Esophagus muscularis mucosa (tissue), 4 donors: ENCODE data around the gene LYPLAL1. TPM values are rescaled to one million over a fixed set of nuclear protein-coding genes. Genes with fewer than 3 reads are reported as not detected.

ENCODE experiments used
- DNase-seq: peaks from one replicate; pipeline ENCODE4 v3.0.0-alpha.2; 2017; ENCODE audit errors: extremely low spot score
- H3K27ac ChIP-seq, 4 donors: fragments of 200-600 bp; sonication (generic); replicated peaks in 1 of 4; 1 replicate in 3 of 4; 2 replicates in 1 of 4; pipeline ENCODE4 v1.5.1; 2016 to 2019; ENCODE audit warnings: mild to moderate bottlenecking in 1 of 4
- H3K27me3 ChIP-seq, 4 donors: fragments of 200-600 bp; sonication (generic); one replicate each; pipeline versions ENCODE4 v1.5.1 to v1.6.0; 2016 to 2019
- H3K36me3 ChIP-seq, 4 donors: fragments of 200-600 bp; sonication (generic); one replicate each; pipeline ENCODE4 v1.5.1; 2016 to 2019
- H3K4me1 ChIP-seq, 4 donors: fragments of 200-600 bp; sonication (generic); one replicate each; pipeline ENCODE4 v1.5.1; 2016 to 2019
- H3K4me3 ChIP-seq, 4 donors: fragments of 200-600 bp; sonication (generic); 1 replicate in 2 of 4; 2 replicates in 2 of 4; pipeline ENCODE4 v1.5.1; 2016 to 2019; ENCODE audit warnings: mild to moderate bottlenecking in 4 of 4, moderate library complexity in 1 of 4
- H3K9me3 ChIP-seq, 4 donors: fragments of 200-600 bp; sonication (generic); 1 replicate in 3 of 4; 2 replicates in 1 of 4; pipeline ENCODE4 v1.5.1; 2016 to 2019
- CTCF ChIP-seq, 3 experiments: fragments of 200-600 bp in 2 of 3; fragments of 450-650 bp in 1 of 3; sonication (generic) in 2 of 3; IDR thresholded peaks; one replicate each; pipeline ENCODE4 v1.5.1; 2017 to 2019; ENCODE audit warnings: antibody characterized with exemption in 3 of 3, mild to moderate bottlenecking in 2 of 3, moderate library complexity in 1 of 3
- EP300 ChIP-seq: sonication (generic); formaldehyde crosslinking; IDR thresholded peaks from one replicate; pipeline ENCODE4 v1.6.1; 2017; ENCODE audit warnings: antibody characterized with exemption
- POLR2A ChIP-seq: fragments of 450-650 bp; IDR thresholded peaks from one replicate; pipeline ENCODE4 v1.6.1; 2017; ENCODE audit warnings: antibody characterized with exemption, moderate library complexity, mild to moderate bottlenecking, low read depth
- POLR2AphosphoS5 ChIP-seq, 2 donors: sonication (generic); formaldehyde crosslinking; IDR thresholded peaks; one replicate each; pipeline ENCODE4 v1.6.1; 2017; ENCODE audit warnings: antibody characterized with exemption in 2 of 2
- WGBS: methylation state at CpG from one replicate; pipeline ENCODE4 v1.1.5; 2018; 5-methylcytosine and 5-hydroxymethylcytosine counted together
- intact Hi-C: fragments of 100-400 bp; cut with DNase I; formaldehyde crosslinking; loops from one replicate; pipeline ENCODE4 v1.15.1; 2023
- total RNA-seq, 4 donors: library from RNA; depleted of rRNA; stranded (reverse); fragments of >200 nt; gene quantifications; one replicate each; pipeline versions ENCODE4 v1.1.0 to v1.2.1, GENCODE V29; 2016

Gene LYPLAL1
- total RNA-seq, 4 donors from 2014 or later = 13.8 to 21.6 (median 16.9) TPM

- H3K4me1 ChIP-seq = no peaks in the 10 kb centered on the region
- TF ChIP-seq EP300 = no peak
- no peak for TF ChIP-seq POLR2AphosphoS5 (IDR thresholded peaks at IDR 0.05)
- no peak for TF ChIP-seq CTCF (IDR thresholded peaks at IDR 0.05)
- TF ChIP-seq POLR2A = no peak
- H3K36me3 ChIP-seq = peaks cover 0 to 26% (median 15%) of the 10 kb centered on the region in 4 donors
- H3K27ac ChIP-seq = no peak overlapping the region
- intact Hi-C loops = no loop called here
- H3K9me3 ChIP-seq = no peaks in the 10 kb centered on the region
- no peaks in the 10 kb centered on the region for H3K27me3 ChIP-seq
- no peak overlapping the region for H3K4me3 ChIP-seq
- no peak for DNase-seq
Measured at GRCh38 chr1:219215477-219215876, 41.8 kb downstream of the LYPLAL1 start.

- TF ChIP-seq EP300 (no peak), POLR2A (no peak), POLR2AphosphoS5 (IDR thresholded peaks at IDR 0.05) (no peak), CTCF (IDR thresholded peaks at IDR 0.05) (no peak)
- WGBS = 84% methylated on average over 3 of the region's 3 CpGs
- Histone ChIP-seq H3K9me3 (no peaks in the 10 kb centered on the region), H3K4me3 (no peak overlapping the region), H3K36me3 (peaks cover 0 to 20% (median 8%) of the 10 kb centered on the region in 4 donors), H3K27ac (no peak overlapping the region), H3K27me3 (no peaks in the 10 kb centered on the region), H3K4me1 (no peaks in the 10 kb centered on the region)
- no peak for DNase-seq
- intact Hi-C loops = no loop called here
Measured at GRCh38 chr1:219220945-219221344, 47.3 kb downstream of the LYPLAL1 start.

DNA sequence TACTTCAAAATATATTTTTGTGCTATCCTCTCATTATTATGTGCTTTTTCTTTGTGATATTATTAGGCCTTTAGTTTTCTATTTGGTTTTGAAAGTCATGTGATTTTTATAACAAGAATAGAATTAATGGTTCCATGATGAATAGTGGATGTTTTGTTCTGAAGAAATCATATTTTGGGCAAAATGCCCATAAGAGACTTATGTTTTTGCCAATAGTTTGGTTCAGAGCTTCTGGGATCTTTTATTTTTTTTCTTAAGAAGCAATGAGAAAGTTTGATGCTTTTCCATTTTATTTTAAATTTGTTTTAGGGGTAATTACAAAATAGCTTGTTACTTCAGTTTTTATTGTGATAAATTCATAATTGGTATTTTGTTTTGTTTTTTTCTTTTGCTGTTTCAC lies 49.8 kb downstream of the LYPLAL1 start:
- Histone ChIP-seq H3K4me3 (no peak overlapping the region), H3K9me3 (no peaks in the 10 kb centered on the region), H3K4me1 (no peaks in the 10 kb centered on the region), H3K27me3 (no peaks in the 10 kb centered on the region), H3K27ac (no peak overlapping the region), H3K36me3 (peaks cover 0 to 13% (median 8%) of the 10 kb centered on the region in 4 donors)
- DNase-seq = no peak
- intact Hi-C loops = no loop called here
- TF ChIP-seq CTCF (IDR thresholded peaks at IDR 0.05) = no peak
- TF ChIP-seq POLR2AphosphoS5 (IDR thresholded peaks at IDR 0.05) = no peak
- TF ChIP-seq EP300 = no peak

- intact Hi-C loops = no loop called here
- no peak for DNase-seq
- no peaks in the 10 kb centered on the region for H3K27me3 ChIP-seq
- no peaks in the 10 kb centered on the region for H3K9me3 ChIP-seq
- WGBS = 86% methylated on average over 2 of the region's 2 CpGs
- no peaks in the 10 kb centered on the region for H3K4me1 ChIP-seq
- H3K36me3 ChIP-seq = peaks cover 0 to 18% (median 13%) of the 10 kb centered on the region in 4 donors
- H3K4me3 ChIP-seq = no peak overlapping the region
- TF ChIP-seq POLR2A (no peak), POLR2AphosphoS5 (IDR thresholded peaks at IDR 0.05) (no peak), CTCF (IDR thresholded peaks at IDR 0.05) (no peak), EP300 (no peak)
- H3K27ac ChIP-seq = no peak overlapping the region
Measured at GRCh38 chr1:219226196-219226595, 52.5 kb downstream of the LYPLAL1 start.

DNA sequence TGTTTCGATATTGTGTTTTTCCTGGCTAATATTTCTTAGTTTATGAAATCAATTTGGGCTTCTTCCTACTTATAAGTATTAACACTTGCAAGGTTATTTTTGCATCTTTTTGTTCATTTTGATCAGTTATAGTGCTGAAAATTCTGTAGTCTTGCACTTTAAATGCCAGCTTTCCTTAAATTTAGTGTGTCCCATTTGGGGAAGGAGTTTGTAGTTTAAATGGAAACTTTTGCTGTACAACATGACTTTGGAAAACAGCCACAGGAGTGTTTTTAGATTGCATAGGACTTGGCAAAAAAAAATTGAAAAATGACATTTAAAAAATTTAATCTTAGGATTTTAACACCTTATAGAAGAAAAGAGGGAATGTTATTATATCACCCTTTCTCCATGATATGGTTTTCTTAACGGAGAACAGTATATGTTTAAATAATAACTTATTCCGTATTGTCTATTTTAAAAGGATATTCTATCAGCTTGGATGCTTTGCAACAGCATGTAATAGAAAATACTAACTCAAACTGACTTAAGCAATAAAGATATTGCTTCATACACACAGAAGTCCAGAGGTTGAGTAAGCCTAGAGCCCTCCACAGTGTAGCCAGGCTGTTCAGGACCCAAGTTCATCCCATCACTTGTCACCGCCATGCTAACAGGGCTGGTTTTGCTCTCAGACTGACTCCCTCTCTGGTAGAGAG lies 53.8 kb downstream of the LYPLAL1 start:
- peaks cover 0 to 18% (median 11%) of the 10 kb centered on the region in 4 donors for H3K36me3 ChIP-seq
- DNase-seq = no peak
- no peak overlapping the region for H3K27ac ChIP-seq
- 65% methylated on average over 4 of the region's 4 CpGs for WGBS
- intact Hi-C loops = no loop called here
- no peaks in the 10 kb centered on the region for H3K4me1 ChIP-seq
- H3K4me3 ChIP-seq = no peak overlapping the region
- no peaks in the 10 kb centered on the region for H3K9me3 ChIP-seq
- H3K27me3 ChIP-seq = no peaks in the 10 kb centered on the region
- TF ChIP-seq POLR2AphosphoS5 (IDR thresholded peaks at IDR 0.05) (no peak), CTCF (IDR thresholded peaks at IDR 0.05) (no peak), POLR2A (no peak), EP300 (no peak)
